CD14-positive monocyte (primary cell): Measurements from ENCODE around the gene TECPR1. TPM values are rescaled to one million over a fixed set of nuclear protein-coding genes. Genes with fewer than 3 reads are reported as not detected.
A peak's percentile ranks its signal among the peaks of the same experiment; 100 is the strongest.

Experiments
- DNase-seq, 3 donors: peaks; one replicate each; pipeline ENCODE4 v3.0.0-alpha.2; 2011 to 2022
- H2AFZ ChIP-seq: 2 replicates; pipeline ENCODE4 v1.6.0; 2012; ENCODE audit warnings: mild to moderate bottlenecking, low read depth, low read length, inconsistent platforms; ENCODE audit not compliant: insufficient read depth, poor library complexity, severe bottlenecking
- H3K27ac ChIP-seq, 2 donors: 1 replicate in 1 of 2; 2 replicates in 1 of 2; pipeline ENCODE4 v1.5.1; 2012 to 2013; ENCODE audit warnings: low read length in 2 of 2, control low read depth in 1 of 2, inconsistent platforms in 1 of 2, low read depth in 1 of 2, mild to moderate bottlenecking in 1 of 2
- H3K27me3 ChIP-seq, 2 donors: one replicate each; pipeline versions ENCODE4 v1.6.0 to v1.6.1; 2011 to 2013; ENCODE audit warnings: low read length in 2 of 2; ENCODE audit not compliant: control insufficient read depth in 2 of 2, insufficient read depth in 2 of 2
- H3K36me3 ChIP-seq, 2 donors: replicated peaks in 1 of 2; 1 replicate in 1 of 2; 2 replicates in 1 of 2; pipeline versions ENCODE4 v1.5.1 to v1.6.1; 2012 to 2013; ENCODE audit warnings: low read length in 2 of 2, control low read depth in 1 of 2, inconsistent platforms in 1 of 2, mild to moderate bottlenecking in 1 of 2; ENCODE audit not compliant: insufficient read depth in 2 of 2, control insufficient read depth in 1 of 2
- H3K4me1 ChIP-seq, 2 donors: 1 replicate in 1 of 2; 2 replicates in 1 of 2; pipeline versions ENCODE4 v1.5.1 to v1.6.1; 2012 to 2013; ENCODE audit warnings: low read length in 2 of 2, control low read depth in 1 of 2, inconsistent platforms in 1 of 2, mild to moderate bottlenecking in 1 of 2, moderate library complexity in 1 of 2; ENCODE audit not compliant: insufficient read depth in 2 of 2, control insufficient read depth in 1 of 2
- H3K4me2 ChIP-seq: replicated peaks from 2 replicates; pipeline ENCODE3; 2012; ENCODE audit warnings: low read length, moderate library complexity, mild to moderate bottlenecking; ENCODE audit not compliant: poor library complexity, severe bottlenecking; ENCODE audit errors: extremely low read depth
- H3K4me3 ChIP-seq, 3 experiments: fragments of 200-600 bp in 1 of 3; sonication (generic) in 1 of 3; replicated peaks in 1 of 3; 1 replicate in 2 of 3; 2 replicates in 1 of 3; pipeline ENCODE4 v1.5.1; 2011 to 2013; ENCODE audit warnings: low read length in 3 of 3, mild to moderate bottlenecking in 3 of 3, control low read depth in 2 of 3, low read depth in 2 of 3, inconsistent platforms in 1 of 3, moderate library complexity in 1 of 3
- H3K79me2 ChIP-seq: 2 replicates; pipeline ENCODE4 v1.6.0; 2012; ENCODE audit warnings: mild to moderate bottlenecking, control low read depth, inconsistent platforms, low read length, moderate library complexity; ENCODE audit not compliant: insufficient read depth
- H3K9ac ChIP-seq: 2 replicates; pipeline ENCODE4 v1.6.0; 2017; ENCODE audit warnings: low read length, mild to moderate bottlenecking; ENCODE audit not compliant: insufficient read depth, poor library complexity, severe bottlenecking
- H3K9me3 ChIP-seq, 2 donors: replicated peaks in 1 of 2; 1 replicate in 1 of 2; 2 replicates in 1 of 2; pipeline versions ENCODE4 v1.5.1 to v1.6.1; 2012 to 2013; ENCODE audit warnings: low read length in 2 of 2, control low read depth in 1 of 2; ENCODE audit not compliant: control insufficient read depth in 1 of 2, insufficient read depth in 1 of 2
- H4K20me1 ChIP-seq: 2 replicates; pipeline ENCODE4 v1.6.0; 2012; ENCODE audit warnings: mild to moderate bottlenecking, low read length, control low read depth, moderate library complexity; ENCODE audit not compliant: insufficient read depth
- H3K27ac Mint-ChIP-seq, 7 donors: one replicate each; pipeline ENCODE4 v1.8.0; 2020; ENCODE audit warnings: mild to moderate bottlenecking in 7 of 7, mixed read lengths in 7 of 7, moderate library complexity in 6 of 7, inconsistent platforms in 2 of 7
- H3K27me3 Mint-ChIP-seq, 3 donors: one replicate each; pipeline ENCODE4 v1.8.0; 2021 to 2022; ENCODE audit warnings: low read depth in 3 of 3, mild to moderate bottlenecking in 3 of 3, mixed read lengths in 3 of 3, moderate library complexity in 3 of 3, inconsistent platforms in 1 of 3
- H3K36me3 Mint-ChIP-seq, 2 donors: one replicate each; pipeline ENCODE4 v1.8.0; 2020; ENCODE audit warnings: mixed read lengths in 2 of 2, inconsistent platforms in 1 of 2, mild to moderate bottlenecking in 1 of 2
- H3K4me1 Mint-ChIP-seq: one replicate; pipeline ENCODE4 v1.8.0; 2020; ENCODE audit warnings: mild to moderate bottlenecking, mixed read lengths
- H3K4me3 Mint-ChIP-seq, 2 donors: one replicate each; pipeline ENCODE4 v1.8.0; 2020; ENCODE audit warnings: mild to moderate bottlenecking in 2 of 2, mixed read lengths in 2 of 2, moderate library complexity in 1 of 2
- H3K9me3 Mint-ChIP-seq, 7 donors: one replicate each; pipeline ENCODE4 v1.8.0; 2020 to 2022; ENCODE audit warnings: mixed read lengths in 7 of 7, mild to moderate bottlenecking in 6 of 7, moderate library complexity in 6 of 7, inconsistent platforms in 2 of 7
- WGBS: methylation state at CpG from one replicate; pipeline ENCODE4 v1.1.5; 2013; ENCODE audit warnings: missing lambda C conversion rate; ENCODE audit not compliant: insufficient coverage; 5-methylcytosine and 5-hydroxymethylcytosine counted together
- intact Hi-C, 2 donors: fragments of 100-400 bp; cut with micrococcal nuclease; formaldehyde crosslinking; loops; one replicate each; pipeline versions ENCODE4 v1.15.0 to v1.15.1; 2023
- polyA plus RNA-seq, 3 donors: library from polyadenylated mRNA; depleted of rRNA in 1 of 3; unstranded in 2 of 3; stranded (reverse) in 1 of 3; fragments of 300-500 nt in 2 of 3; fragments of >200 nt in 1 of 3; fragmentation: Illumina TruSeq in 2 of 3; gene quantifications; 1 replicate in 2 of 3; 2 replicates in 1 of 3; pipeline ENCODE4 v1.2.3, GENCODE V29; 2012 to 2021
- TF ChIP-seq, protein P1 (sequence below): fragments of 200-600 bp; IDR thresholded peaks from one replicate; pipeline ENCODE4 v1.8.0; 2022; ENCODE audit warnings: antibody characterized with exemption, mild to moderate bottlenecking

Gene TECPR1
- polyA plus RNA-seq, 3 donors = 5.7 to 20.0 (median 10.2) TPM

DNA sequence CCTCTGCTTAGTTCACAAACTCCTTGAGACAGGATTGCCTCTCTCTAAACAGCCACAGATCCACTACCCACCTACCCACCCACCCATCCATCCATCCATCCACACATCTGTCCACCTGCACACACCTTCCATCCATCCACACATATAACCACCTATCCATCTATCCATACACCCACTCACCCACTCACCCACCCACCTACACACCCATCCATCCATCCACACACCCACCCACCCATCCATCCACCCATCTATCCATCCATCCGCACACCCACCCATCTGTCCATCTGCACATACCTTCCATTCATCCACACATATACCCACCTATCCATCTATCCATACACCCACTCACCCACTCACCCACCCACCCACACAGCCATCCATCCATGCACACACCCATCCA lies 9.7 kb downstream of the TECPR1 start:
- H3K4me3 ChIP-seq = no peak overlapping the region
- H2AFZ ChIP-seq = no peak overlapping the region
- H3K79me2 ChIP-seq = peaks cover under 1% of the 10 kb centered on the region
- DNase-seq = no peak
- Mint-ChIP-seq H3K4me1 (peaks cover 21% of the 10 kb centered on the region), H3K4me3 (no peak overlapping the region), H3K27me3 (peaks cover 0 to 4% (median 2%) of the 10 kb centered on the region in 3 donors), H3K36me3 (peaks cover 65 to 80% of the 10 kb centered on the region in 2 donors), H3K27ac (no peak overlapping the region), H3K9me3 (peaks cover 0 to 4% (median 0%) of the 10 kb centered on the region in 7 donors)
- H4K20me1 ChIP-seq = peaks cover 39% of the 10 kb centered on the region
- H3K9ac ChIP-seq = no peak overlapping the region
- no peaks in the 10 kb centered on the region for H3K9me3 ChIP-seq
- peaks cover 20% of the 10 kb centered on the region in 2 donors for H3K4me1 ChIP-seq
- H3K4me2 ChIP-seq = no peak overlapping the region
- H3K27ac ChIP-seq = no peak overlapping the region
- TF ChIP-seq, protein P1, sequence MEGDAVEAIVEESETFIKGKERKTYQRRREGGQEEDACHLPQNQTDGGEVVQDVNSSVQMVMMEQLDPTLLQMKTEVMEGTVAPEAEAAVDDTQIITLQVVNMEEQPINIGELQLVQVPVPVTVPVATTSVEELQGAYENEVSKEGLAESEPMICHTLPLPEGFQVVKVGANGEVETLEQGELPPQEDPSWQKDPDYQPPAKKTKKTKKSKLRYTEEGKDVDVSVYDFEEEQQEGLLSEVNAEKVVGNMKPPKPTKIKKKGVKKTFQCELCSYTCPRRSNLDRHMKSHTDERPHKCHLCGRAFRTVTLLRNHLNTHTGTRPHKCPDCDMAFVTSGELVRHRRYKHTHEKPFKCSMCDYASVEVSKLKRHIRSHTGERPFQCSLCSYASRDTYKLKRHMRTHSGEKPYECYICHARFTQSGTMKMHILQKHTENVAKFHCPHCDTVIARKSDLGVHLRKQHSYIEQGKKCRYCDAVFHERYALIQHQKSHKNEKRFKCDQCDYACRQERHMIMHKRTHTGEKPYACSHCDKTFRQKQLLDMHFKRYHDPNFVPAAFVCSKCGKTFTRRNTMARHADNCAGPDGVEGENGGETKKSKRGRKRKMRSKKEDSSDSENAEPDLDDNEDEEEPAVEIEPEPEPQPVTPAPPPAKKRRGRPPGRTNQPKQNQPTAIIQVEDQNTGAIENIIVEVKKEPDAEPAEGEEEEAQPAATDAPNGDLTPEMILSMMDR = no peak
- no peaks in the 10 kb centered on the region for H3K27me3 ChIP-seq
- peaks cover 55 to 63% of the 10 kb centered on the region in 2 donors for H3K36me3 ChIP-seq
- intact Hi-C loops = no loop called here
- 100% methylated on average over 1 of the region's 1 CpG for WGBS

DNA sequence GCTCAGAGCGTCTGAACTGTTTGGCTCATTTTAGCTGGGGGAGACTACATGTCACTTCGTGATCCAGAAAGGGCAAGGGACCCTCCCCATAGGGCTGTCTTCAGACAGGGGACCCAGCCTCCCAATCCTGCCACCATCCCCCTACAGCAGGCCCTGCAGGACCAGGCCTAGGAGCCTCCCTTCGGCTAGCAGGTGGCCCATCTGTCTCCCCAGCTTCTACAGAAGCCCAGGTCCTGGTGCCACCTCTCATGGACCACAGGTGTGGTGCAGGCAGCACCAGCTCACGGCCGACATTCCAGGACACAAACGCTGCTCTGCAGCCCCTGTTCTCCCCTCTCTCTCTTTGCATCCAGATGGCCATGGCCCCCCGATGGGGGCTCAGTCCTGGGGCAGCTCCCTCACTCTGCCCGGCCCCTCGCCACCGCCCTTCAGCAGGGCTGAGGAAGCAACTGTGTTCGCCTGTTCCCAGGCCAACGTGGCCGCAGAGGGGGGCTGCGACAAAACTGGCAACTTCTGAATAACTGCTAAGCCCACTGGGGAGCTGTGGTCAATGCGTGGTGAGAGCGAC lies 10.3 kb downstream of the TECPR1 start:
- Mint-ChIP-seq H3K27ac (no peak overlapping the region), H3K36me3 (peaks cover 69 to 82% of the 10 kb centered on the region in 2 donors), H3K4me3 (no peak overlapping the region), H3K9me3 (peaks cover 0 to 4% (median 0%) of the 10 kb centered on the region in 7 donors), H3K27me3 (peaks cover 0 to 4% (median 2%) of the 10 kb centered on the region in 3 donors), H3K4me1 (peaks cover 19% of the 10 kb centered on the region)
- no peaks in the 10 kb centered on the region for H3K79me2 ChIP-seq
- 100% methylated on average over 14 of the region's 16 CpGs for WGBS
- intact Hi-C loops = no loop called here
- H3K27ac ChIP-seq = no peak overlapping the region
- peaks cover 39% of the 10 kb centered on the region for H4K20me1 ChIP-seq
- peaks cover 19 to 20% of the 10 kb centered on the region in 2 donors for H3K4me1 ChIP-seq
- no peak overlapping the region for H2AFZ ChIP-seq
- H3K4me3 ChIP-seq = no peak overlapping the region
- no peak overlapping the region for H3K9ac ChIP-seq
- H3K9me3 ChIP-seq = no peaks in the 10 kb centered on the region
- no peak for DNase-seq
- no peak overlapping the region for H3K4me2 ChIP-seq
- H3K27me3 ChIP-seq = no peaks in the 10 kb centered on the region
- H3K36me3 ChIP-seq = peaks cover 59 to 67% of the 10 kb centered on the region in 2 donors
- TF ChIP-seq, protein P1 = peak; percentile 46
